NCI-H1930 (cell line): ENCODE results near the gene HPGDS.
"Not testable (repeated sequence)": the region's sequence is repeated elsewhere in the genome, so short reads cannot be mapped to it uniquely, and the experiment has no call there.

Source experiments
- DNase-seq, 2 experiments: peaks; one replicate each; lab custom pipeline; 2025; lab: John Stamatoyannopoulos, UW

Gene HPGDS

DNA sequence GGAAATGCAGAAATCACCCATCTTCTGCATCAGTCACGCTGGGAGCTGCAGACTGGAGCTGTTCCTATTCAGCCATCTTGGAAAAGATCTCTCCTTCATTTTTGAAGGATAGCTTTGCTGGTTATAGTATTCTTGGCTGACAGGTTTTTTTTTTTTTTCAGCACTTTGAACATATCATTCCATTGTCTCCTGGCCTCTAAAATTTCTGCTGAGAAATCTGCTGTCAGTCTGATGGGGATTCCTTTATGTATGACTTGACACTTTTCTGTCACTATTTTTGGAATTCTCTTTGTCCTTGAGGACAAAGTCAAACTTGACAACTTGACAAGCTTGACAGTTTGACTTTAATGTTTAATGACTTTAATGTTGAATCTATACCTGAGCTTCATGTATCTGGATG, 16.8 kb downstream of the HPGDS start:
- no peak for DNase-seq

DNA sequence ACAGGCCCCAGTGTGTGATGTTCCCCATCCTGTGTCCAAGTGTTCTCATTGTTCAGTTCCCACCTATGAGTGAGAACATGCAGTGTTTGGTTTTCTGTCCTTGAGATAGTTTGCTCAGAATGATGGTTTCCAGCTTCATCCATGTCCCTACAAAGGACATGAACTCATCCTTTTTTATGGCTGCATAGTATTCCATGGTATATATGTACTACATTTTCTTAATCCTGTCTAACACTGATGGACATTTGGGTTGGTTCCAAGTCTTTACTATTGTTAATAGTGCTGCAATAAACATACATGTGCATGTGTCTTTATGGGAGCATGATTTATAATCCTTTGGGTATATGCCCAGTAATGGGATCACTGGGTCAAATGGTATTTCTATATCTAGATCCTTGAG, 22.7 kb downstream of the HPGDS start:
- not testable (repeated sequence) for DNase-seq

DNA sequence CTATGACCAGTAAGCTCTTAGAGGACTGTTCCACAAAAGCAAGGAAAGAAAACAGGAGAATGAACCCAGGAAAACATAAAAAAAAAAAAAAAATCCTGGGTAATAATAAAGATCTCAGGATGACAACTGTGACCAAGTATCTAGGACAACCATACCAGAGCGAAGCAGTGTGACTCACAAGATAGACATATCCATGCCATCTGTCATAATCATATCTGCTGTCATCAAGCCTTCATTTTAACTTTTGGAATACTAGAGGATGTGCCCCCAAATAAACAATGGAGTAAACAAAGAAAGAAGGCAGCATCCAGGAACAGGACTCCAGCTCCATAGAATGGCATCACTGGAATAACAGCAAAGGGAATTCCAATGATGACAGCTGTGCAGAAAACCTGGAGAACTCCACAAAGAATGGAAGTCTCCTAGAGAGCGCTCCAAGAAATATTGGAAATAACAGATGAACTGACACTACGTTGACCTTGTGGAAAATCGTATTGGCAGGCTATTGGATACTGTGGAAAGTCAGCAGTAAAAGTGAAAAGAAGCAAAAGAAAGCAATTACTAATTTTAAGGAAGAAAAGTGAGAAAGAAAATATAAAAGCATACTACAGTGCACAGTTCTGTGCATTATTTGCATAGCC, 35.3 kb downstream of the HPGDS start:
- DNase-seq = no peak

DNA sequence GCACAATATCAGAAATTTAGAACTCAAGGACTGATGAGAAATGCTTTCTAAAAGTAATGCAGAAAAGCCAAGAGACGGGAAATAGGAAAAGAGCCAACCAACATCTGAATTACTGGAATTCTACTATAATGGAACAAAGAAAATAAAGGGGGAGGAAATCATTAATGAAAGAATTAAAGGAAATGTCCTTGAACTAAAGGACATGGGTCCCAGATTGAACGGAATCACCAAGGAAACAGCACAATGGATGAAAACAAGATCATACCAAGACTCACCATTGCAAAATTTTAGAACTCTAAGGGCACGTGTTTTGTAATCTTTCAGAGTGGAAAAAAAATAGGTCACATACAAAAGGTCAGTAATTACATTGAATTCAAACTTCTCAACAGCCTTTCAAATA, 35.9 kb downstream of the HPGDS start:
- no peak for DNase-seq

DNA sequence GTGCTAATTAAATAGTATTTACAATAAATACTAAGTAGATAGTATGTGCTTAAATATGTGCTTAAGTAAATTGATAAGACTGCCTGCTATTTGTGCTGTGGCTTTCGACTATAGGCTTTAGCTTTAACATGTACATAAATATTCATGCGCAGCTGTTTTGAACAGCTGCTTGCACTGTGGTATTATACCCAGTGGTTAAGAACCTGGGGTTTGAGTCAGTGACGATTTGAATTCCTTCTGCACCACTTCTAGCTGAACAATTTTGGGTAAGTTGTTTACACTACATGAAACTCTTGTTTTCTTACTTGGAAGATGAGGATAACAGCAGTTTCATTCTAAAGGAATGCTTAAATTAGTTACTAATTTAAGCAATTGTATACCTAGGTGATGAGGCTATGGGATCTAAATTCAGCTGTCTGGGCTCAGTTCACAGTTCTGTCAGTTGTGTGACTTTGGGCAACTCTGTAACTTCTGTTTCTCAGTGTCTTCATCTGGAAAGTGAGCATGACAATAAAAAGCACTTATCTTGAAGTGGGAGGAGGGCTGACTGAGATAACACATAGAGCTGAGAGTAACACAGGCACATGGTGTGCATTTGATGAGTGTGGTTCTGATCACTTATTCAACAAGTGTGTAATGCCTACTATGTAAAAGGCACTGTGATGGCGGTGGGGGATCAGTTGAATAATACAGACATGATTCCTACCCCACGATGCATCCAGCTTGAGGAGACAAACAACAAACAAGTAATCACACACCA, 37.0 kb downstream of the HPGDS start:
- no peak for DNase-seq

DNA sequence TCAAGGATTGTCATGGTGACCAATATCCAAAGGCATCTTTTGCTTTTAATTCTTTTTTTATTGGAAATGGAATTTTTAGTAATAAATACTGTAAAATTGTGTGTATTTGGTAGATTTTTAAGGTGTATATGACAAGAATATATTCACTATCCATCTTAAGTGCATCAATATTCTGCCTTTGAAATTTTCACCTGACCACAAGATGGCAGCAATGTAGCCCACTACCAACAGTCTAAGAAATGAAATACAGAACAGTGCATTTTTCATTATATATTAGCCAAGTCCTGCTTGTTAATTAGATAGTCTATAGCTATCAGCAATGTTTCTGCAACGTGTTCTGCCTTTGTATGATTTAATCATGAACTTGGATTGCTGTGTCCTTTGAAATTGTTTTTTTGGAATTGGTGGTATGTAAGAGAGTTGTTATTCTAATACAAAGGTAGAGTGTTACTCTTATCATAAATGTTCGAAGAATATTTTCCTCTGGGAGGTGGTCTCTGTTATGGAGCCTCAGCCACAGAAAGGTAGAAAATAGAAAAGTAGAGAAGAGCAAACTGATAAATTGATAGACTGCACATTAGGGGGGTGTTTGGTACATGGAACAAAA, 38.2 kb downstream of the HPGDS start:
- DNase-seq = peak in 1 of 2 experiments; percentile 7

DNA sequence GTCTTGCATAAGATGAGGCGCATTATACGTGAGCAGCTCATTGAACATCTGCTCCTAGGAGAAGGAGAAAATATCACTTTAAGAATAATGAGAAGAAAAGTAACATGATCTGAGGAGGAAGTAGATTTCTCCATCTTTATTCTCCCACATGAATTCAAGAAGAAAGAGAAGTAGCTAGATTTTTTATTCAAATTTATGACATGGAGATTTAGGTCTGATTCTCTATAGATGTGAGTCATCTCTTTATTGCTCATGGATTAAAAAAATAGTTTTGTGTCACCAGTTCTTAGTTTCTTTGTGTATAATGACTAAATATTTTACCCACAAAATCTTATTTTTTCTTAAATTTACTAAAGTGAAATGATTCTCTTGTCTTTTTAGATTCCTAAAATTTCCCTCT, 40.4 kb downstream of the HPGDS start:
- no peak for DNase-seq

DNA sequence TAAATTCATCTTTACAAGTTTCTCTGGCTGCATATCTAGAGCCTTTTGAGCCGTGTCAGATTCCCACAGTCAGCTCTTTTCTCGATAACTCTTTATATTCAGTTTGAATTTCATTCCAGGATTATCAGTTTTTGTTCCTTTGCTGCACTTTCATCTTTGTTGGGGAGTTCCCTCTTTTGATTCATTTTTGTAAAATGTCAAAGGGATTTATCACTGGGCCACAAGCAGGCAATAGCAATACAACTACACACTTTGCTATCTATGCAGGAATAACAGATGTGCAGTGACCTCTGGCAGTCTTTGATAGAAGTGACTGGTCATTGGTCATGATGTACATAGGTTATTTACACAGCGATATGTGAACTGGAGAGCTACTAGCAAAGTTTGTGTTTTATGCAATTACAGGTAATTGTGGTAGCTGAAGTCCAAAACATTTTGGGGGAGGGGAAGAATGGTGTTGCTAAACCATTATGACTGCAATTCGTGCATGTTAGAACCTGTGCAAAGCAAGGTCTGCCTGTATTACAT, 43.8 kb downstream of the HPGDS start:
- no peak for DNase-seq

DNA sequence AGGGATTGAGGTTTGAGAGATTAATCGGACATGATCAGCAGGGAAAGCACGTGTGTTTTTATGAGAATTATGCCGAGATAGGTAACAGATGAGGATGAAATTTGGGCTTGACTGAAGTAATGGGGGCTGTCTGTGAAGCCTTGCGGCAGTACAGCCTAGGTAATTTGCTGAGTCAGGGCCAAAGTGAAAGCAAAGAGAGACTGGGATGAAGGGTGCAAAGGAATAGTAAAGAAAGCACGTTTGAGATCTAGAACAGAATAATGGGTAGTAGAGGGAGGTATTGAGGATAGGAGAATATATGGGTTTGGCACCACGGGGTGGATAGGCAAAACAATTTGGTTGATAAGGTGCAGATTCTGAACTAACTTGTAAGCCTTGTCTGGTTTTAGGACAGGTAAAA, 47.2 kb downstream of the HPGDS start:
- not testable (repeated sequence) for DNase-seq

DNA sequence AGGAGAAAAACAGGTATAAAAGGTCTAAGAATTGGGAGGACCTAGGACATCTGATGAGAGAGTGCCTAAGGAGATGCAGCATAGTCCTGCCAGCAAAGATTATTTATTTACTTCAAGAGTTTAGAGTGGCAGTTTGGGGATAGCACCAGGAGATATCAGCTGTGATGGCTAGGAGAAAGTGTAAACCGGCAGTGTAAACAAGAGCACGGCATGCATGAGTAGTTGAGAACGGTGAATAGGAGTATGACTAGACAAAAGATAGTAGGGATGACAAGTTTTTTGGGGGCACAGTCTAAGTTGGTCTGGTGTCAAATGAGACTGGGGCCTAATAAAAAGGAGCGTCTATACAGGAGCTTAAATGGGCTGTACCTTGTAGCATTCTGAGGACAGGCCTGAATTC, 48.7 kb downstream of the HPGDS start:
- DNase-seq = not testable (repeated sequence)

DNA sequence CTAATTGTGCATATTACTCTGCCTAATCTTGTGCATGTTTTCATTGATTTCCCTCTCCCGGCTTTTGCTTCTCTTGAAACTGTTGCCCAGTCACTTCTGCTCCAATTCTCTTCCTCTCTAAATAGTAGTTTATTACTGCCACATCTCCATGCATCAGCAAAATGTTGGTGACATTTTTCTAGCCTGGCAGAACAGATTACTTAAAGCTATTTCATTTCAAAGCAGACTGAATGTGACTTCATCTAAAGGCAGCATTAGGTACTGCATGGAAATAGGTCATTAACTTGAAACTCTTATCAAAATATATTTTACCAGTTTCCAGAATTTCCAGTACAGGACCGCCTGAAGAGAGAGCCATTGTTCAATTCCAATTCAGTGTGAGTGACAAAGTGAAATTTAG, 52.4 kb downstream of the HPGDS start:
- DNase-seq = no peak

DNA sequence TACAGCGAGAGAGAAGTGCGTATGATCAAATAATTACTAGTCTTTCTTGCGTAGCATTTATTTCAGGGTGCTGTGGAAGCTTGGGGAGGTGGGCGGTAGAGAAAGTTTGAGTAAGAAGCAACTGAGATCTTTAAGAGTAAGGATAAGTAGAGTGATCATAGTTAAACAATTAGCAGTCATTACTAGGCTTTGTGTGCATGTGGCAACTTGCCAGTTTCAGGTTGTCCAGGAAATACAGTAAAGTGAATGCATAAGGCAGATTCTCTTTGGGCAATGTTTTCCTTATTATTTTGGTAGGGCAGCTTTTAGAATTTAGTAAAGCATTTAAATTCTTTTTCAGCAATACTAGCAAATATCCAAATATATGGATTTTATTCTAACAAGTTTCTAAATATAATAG, 57.0 kb downstream of the HPGDS start:
- DNase-seq = no peak

DNA sequence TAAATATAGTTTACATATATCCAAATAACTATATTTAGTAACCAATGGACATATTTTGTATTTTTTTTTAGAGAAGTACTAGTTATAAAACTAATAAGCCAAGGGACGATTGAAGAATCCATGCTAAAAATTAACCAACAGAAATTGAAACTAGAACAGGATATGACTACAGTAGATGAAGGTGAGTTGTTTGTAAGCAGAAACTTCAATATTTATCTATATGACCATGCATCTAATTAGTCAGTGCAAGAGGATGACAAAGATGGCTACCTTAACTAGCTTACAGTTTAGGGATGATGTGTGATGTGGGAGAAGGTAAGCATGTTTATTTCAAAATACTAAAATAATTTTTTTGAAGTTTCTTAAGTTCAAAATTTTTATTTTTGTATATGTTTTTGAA, 57.7 kb downstream of the HPGDS start:
- DNase-seq = no peak

DNA sequence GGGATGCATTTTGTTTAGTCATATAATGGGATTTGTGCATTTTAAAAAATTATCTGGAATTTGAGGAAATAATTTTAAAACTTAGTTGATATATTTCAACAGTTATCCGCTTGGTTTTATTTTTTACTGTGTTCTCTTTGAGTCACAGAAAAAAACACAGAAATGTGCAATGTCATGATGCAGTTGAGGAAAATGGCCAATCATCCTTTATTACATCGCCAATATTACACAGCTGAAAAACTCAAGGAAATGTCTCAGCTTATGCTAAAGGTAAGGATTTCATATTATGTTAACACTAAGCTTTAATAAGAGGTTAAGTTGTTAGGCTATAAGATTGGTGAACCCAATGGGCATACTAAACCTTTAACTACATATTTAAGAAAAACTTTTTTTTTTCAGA, 63.9 kb downstream of the HPGDS start:
- DNase-seq = no peak

DNA sequence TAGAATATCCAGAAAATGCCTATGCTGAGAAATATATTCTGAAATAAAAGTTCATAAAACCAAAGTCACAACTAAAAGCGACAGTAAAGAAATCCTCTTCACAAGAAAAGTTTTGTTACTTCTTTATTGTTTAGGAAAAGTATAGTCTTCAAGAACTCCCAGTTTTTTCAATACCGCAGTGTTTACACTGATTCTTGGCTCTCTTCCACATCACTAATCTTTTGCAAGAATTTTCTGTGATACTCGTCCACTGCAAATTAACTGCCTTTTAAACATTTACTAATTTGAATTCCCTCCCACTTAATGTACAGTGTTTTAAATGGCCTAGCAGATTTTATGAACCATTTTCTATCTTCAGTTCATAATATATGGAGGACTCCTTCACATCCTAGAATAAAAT, 65.1 kb downstream of the HPGDS start:
- DNase-seq = no peak

DNA sequence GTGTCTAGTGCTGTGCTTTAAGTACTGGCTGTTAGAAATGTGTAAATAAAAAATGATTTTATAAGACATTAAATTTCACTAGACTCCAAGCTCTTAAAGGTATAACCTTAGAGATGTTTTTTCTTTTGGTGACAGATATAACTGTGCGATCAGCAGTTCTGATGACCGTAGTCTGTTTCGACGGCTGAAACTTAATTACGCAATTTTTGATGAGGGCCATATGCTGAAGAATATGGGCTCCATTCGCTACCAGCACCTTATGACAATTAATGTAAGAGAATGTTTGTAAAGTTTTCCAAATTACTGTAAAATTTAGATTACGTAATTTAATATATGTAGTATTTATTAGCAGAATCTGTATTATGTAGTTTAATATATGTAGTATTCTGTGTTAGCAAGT, 66.4 kb downstream of the HPGDS start:
- DNase-seq = no peak

DNA sequence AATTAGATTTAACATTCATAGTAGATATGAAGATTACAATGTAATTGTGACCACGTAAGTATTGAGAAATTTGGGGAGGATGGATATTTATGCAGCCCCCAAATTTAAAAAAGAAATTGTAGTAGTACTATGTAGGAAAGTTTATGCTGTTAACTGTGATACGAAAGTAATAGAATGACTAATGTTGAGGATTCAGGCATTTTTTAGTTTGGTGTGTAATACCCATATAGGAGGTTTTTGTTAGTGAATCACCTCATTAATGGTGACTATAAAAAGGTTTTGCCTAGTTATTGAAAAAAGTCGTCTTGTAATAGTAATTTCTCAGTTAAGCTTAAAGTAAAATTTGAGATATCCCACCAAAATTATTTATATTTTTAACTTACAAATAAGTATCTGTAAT, 67.7 kb downstream of the HPGDS start:
- DNase-seq = no peak

DNA sequence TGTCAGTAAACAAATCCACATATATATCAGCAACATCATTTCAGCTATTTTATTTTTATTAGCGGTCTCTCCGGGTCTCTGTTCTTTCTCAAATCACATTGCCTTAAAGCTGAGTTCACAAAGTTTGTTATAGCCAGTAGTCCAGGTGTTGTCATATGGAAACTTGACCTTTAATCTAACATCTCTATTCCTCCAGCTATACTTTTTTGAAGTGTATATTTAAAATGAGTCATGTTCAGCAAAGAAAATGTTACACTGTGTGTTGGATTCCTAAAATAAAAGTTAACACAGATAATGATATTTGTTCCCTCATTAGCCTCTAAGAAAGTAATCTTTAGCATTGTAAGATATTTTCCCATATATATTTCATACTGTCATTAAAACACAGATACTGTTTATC, 71.4 kb downstream of the HPGDS start:
- DNase-seq = no peak

DNA sequence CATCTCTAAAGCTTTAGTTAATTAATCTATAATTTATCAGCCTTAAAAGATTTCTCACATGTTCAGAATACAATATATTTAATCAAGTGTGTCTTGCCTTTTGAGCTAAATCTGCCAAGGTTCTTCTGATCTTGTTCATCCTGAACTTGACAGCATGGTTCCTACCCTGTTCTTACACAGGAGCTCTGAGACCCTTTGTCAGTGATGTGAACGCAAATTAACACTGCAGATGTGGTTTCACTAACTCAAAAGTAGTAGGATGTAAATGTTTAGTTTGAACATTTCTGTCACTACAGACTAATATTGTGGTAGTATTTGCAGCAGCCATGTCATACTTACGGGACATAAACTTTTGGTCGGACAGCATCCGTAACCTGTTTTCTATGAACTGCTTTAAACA, 75.6 kb downstream of the HPGDS start:
- no peak for DNase-seq

DNA sequence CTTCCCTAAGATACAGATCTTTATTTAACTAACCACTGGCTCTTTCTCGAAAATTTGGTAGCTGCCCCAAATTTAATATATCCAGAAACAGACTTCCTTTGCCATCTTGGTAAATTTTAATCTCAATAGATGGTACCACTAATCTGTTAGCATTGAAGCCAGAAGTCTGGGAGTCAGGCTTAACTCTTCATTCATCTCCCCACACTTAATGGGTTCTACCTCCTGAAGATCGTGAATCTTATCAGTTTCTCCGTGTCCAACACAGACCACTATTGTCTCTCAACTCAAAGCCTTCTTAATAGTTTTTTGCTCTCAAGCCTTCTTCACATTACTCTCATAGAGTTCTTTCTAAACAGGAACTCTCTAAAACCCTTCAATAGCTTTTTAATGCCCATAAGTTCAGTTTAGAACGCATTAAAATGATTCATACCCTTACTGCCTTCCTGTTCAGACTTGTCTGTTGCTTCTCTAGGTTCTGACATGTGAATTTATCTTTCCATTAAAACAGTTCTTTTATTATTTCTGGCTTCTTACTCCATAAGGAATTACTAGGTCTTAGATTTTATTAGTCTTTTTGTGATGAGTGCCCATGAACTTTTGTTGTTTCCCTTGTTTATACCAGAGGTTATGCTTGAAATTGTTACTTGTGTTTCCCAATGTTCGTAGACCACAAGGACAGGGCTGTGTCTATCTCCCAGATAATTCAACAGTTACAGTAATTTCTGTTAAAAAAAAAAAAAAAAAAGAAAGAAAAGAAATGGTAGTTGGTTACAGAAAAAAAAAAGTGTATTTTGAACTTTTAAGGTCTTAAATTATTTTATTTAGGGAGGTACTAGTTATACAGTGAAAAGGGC, 80.2 kb downstream of the HPGDS start:
- DNase-seq = no peak

DNA sequence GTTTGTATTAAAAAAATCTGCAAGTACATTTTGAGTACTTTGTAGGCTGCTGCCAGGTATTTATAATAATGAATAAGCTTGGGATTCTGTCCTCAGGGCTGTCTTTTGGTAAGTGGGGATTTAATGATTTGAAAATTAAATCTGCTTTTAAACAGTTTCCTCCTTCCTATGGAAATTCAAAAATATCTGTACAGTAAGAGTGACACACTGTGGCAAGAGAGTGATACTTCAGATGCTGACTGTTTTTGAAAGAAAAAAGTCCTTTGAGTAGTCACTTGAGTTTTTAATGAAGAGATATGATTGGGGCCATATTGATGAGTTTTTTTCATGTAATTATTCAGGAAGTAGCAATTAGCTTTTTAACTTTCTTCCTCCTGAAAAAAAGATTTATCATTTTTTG, 85.8 kb downstream of the HPGDS start:
- no peak for DNase-seq

DNA sequence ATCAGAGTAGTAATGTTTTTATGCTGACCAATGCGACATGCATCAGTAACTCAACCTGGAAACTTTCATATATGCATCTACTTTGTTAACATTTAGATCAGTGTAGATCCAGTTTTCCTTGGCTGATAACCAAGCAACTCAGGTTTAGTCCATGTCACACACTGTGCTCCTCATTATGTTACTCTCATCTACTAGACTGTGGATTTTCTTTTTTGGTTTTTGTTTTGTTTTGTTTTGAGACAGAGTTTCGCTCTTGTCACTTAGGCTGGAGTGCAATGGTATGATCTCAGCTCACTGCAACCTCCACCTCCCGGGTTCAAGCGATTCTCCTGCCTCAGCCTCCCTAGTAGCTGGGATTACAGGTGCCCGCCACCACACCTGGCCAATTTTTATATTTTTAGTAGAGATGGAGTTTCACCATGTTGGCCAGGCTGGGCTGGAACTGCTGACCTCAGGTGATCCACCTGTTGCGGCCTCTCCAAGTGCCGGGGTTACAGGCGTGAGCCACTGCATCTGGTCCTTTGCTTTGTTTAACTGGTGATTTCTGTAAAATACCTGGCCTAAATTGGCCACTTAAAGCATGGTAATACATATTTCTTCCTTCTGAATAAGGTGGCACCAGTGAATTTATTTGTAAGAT, 86.4 kb downstream of the HPGDS start:
- DNase-seq = no peak
